Measurements from ENCODE around the gene HMGN4.

Gene HMGN4

GRCh38 chr6:26561533-26562466, 23.6 kb downstream of the HMGN4 start:
- TF ChIP-seq CTCF (conservative IDR thresholded peaks at IDR 0.05; ENCODE audit: low read length), result no peak
- DNase-seq (ENCODE audit: low read depth), result no peak
- H3K4me3 ChIP-seq (ENCODE audit: low read length), result no peak overlapping the region

GRCh38 chr6:26563488-26563887, 25.3 kb downstream of the HMGN4 start:
- H3K4me3 ChIP-seq (ENCODE audit: low read length), result no peak overlapping the region
- no peak for TF ChIP-seq CTCF (conservative IDR thresholded peaks at IDR 0.05; ENCODE audit: low read length)
- no peak for DNase-seq (ENCODE audit: low read depth)

- peak; percentile 84 for DNase-seq (ENCODE audit: low read depth)
These were observed 30.7 kb downstream of the HMGN4 start for GRCh38 chr6:26568601-26569432.

GRCh38 chr6:26569433-26569764, 31.2 kb downstream of the HMGN4 start:
- TF ChIP-seq CTCF (conservative IDR thresholded peaks at IDR 0.05; ENCODE audit: low read length), result no peak
- no peak for DNase-seq (ENCODE audit: low read depth)

More at GRCh38 chr6:26568601-26569432, 30.7 kb downstream of the HMGN4 start:
- peak overlapping the region; percentile 70 for H3K4me3 ChIP-seq (ENCODE audit: low read length)
- TF ChIP-seq CTCF (conservative IDR thresholded peaks at IDR 0.05; ENCODE audit: low read length), result peak; percentile 40

GRCh38 chr6:26570027-26570809, 32.1 kb downstream of the HMGN4 start:
- DNase-seq (ENCODE audit: low read depth), result no peak
- TF ChIP-seq CTCF (conservative IDR thresholded peaks at IDR 0.05; ENCODE audit: low read length), result no peak

More at GRCh38 chr6:26569433-26569764, 31.2 kb downstream of the HMGN4 start:
- peak overlapping the region; percentile 70 for H3K4me3 ChIP-seq (ENCODE audit: low read length)

GRCh38 chr6:26571592-26572296, 33.6 kb downstream of the HMGN4 start:
- DNase-seq (ENCODE audit: low read depth), result peak; percentile 85
- peak overlapping the region; percentile 68 for H3K4me3 ChIP-seq (ENCODE audit: low read length)
- TF ChIP-seq CTCF (conservative IDR thresholded peaks at IDR 0.05; ENCODE audit: low read length), result 0 out of 2 replicates have a peak, but pooled peaks have one; percentile 0

More at GRCh38 chr6:26570027-26570809, 32.1 kb downstream of the HMGN4 start:
- no peak overlapping the region for H3K4me3 ChIP-seq (ENCODE audit: low read length)
